ENCODE results near the gene SPRR2G.
"Not testable (repeated sequence)": the region's sequence is repeated elsewhere in the genome, so short reads cannot be mapped to it uniquely, and the experiment has no call there.

SPRR2G gene
- 0 reads per million in 9 experiments for total RNA-seq

DNA sequence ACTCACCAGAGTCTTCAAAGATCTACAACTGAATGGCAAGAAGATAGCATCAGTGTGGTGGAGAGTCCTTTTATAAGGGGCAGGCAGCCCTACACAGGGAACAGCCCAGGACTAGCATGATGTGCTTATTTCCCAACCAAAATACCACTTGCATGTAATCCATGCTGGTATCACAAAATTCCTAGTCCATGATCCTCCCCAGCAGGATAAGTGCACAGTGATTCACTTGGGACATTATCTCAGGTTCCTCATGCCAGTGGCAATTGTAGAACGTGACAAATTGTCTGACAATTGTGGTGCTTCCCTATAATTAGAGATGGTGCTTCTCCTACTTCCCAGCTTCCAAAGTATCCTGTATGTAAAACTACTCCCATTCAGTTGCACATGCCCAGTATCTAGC lies at the start of gene SPRR2G:
TSS of gene SPRR2G (minus strand) at position 45 of the 400 bp plus-strand sequence. CDS start 780 bp downstream, outside the sequence.
- Mint-ChIP-seq H3K9me3 (no peaks in the 10 kb centered on the region), H3K36me3 (ENCODE audit: insufficient read depth) (peaks cover 3% of the 10 kb centered on the region), H3K27me3 (peaks cover 34 to 42% of the 10 kb centered on the region in 2 donors), H3K4me1 (ENCODE audit: low read depth in 2 of 2) (no peaks in the 10 kb centered on the region), H3K4me3 (no peak within 1 kb of the TSS), H3K27ac (no peak within 1 kb of the TSS)
- DNase-seq (no peak), ATAC-seq (replicated peaks) (no peak)

DNA sequence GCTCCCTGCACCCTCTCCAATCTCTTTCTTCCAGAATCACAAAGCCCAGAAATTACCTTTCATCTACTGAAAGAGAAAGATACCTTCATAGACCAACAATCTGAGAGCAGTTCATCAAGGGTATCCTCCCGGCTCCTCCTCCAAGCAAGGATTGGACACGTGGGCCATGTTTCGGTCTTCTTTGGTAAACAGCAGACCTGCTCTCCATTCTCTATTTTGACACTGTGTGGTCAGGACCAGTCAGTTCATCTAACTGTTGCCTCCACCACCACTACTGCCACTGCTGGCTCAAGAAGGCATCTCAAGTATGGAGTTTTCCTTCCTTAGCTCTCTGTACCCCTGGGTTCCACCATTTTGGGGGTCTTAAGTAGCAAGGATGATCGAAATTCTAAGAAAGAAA lies 44.5 kb upstream of the SPRR2G start:
- no peak for DNase-seq
- H3K27me3 Mint-ChIP-seq: peaks cover 78 to 87% of the 10 kb centered on the region in 2 donors
- no peaks in the 10 kb centered on the region for H3K36me3 Mint-ChIP-seq (ENCODE audit: insufficient read depth)

DNA sequence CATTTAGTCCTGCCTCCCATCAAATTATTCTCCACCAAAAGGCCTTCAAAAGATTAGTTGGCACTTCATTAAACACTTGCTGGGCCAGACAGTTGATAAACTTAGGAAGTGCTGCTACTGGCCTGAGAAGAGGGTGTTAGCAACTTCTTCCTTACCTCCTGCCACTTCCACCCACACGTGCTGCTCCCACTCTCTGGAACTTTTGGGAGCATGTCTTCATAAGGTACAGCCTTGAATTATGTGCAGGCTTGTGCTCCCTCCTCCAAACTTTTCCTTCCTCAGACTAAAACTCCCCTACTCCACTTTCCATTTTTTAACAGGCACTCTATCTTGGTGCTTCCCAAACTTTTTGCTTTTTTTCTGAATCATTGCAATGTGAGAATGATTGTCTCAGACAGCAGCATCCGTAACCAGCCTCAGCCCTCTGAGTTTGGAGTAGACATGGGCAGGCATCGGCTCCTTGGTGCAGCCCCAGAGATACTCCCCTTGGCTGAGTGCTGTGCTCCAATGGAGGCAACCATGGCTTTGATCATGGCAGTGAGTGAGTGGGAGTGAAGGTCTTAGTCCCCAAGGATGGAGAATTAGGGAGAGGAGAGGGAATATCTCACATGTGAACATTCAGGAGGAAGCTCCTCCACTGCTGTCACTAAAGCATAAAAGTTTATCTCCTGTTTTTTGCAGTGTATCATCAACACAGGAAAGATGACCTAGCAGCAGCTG lies 43.8 kb upstream of the SPRR2G start:
- ATAC-seq (replicated peaks) (no peak), DNase-seq (no peak)
- H3K27ac Mint-ChIP-seq: no peak overlapping the region
- no peaks in the 10 kb centered on the region for H3K4me1 Mint-ChIP-seq (ENCODE audit: low read depth in 2 of 2)
- H3K9me3 Mint-ChIP-seq: no peaks in the 10 kb centered on the region
- no peaks in the 10 kb centered on the region for H3K36me3 Mint-ChIP-seq (ENCODE audit: insufficient read depth)
- H3K4me3 Mint-ChIP-seq: no peak overlapping the region
- peaks cover 73 to 94% of the 10 kb centered on the region in 2 donors for H3K27me3 Mint-ChIP-seq

More for the DNA sequence above, 44.5 kb upstream of the SPRR2G start:
- Mint-ChIP-seq H3K4me3 (no peak overlapping the region), H3K4me1 (ENCODE audit: low read depth in 2 of 2) (no peaks in the 10 kb centered on the region), H3K9me3 (no peaks in the 10 kb centered on the region), H3K27ac (no peak overlapping the region)
- ATAC-seq (replicated peaks): no peak

DNA sequence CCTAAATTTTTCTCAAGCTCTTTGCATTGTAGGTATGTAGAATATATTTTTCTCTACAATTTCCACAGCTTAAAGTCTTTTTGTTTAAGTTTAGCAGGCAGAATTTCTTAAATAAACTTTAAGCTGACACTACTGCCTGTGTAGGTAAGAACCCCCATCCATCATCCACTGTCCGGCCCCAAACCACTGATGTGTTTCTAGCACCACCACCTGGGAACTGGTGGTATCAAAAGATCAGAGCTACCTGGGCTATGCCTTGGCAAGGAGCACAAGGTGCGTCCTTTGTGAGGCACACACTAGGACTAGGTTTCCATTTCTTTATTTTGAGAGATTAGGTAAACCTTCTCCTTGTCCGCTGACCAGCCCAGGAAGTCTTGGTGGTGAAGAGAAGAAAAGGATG lies 42.0 kb upstream of the SPRR2G start:
- H3K4me3 Mint-ChIP-seq: no peak overlapping the region
- H3K27ac Mint-ChIP-seq: no peak overlapping the region
- no peaks in the 10 kb centered on the region for H3K36me3 Mint-ChIP-seq (ENCODE audit: insufficient read depth)
- no peak for ATAC-seq (replicated peaks)
- no peaks in the 10 kb centered on the region for H3K4me1 Mint-ChIP-seq (ENCODE audit: low read depth in 2 of 2)
- no peak for DNase-seq
- no peaks in the 10 kb centered on the region for H3K9me3 Mint-ChIP-seq
- peaks cover 61 to 93% of the 10 kb centered on the region in 2 donors for H3K27me3 Mint-ChIP-seq

DNA sequence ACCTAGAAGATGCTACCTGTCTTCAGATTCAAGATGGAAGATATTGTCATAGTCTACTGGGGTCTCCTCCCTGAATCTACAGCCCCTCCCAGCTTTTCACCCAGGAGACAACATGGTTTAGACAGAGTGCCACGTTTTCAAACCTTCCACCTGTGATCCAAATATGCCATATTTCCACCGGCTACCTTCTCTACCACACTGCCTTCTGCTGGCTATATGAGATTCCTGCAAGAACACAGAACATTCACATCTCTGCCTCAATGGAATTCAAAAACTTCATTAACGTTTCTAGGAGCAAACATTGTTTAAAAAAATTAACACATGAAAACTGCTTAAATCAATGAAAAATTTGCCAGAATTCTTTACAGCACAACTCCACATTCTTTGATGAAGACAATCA lies 39.7 kb upstream of the SPRR2G start:
- Mint-ChIP-seq H3K27ac (no peak overlapping the region), H3K9me3 (peaks cover 10 to 11% of the 10 kb centered on the region in 2 donors), H3K36me3 (ENCODE audit: insufficient read depth) (no peaks in the 10 kb centered on the region), H3K27me3 (peaks cover 72 to 93% of the 10 kb centered on the region in 2 donors), H3K4me1 (ENCODE audit: low read depth in 2 of 2) (no peaks in the 10 kb centered on the region), H3K4me3 (no peak overlapping the region)
- no peak for ATAC-seq (replicated peaks)
- DNase-seq: no peak

DNA sequence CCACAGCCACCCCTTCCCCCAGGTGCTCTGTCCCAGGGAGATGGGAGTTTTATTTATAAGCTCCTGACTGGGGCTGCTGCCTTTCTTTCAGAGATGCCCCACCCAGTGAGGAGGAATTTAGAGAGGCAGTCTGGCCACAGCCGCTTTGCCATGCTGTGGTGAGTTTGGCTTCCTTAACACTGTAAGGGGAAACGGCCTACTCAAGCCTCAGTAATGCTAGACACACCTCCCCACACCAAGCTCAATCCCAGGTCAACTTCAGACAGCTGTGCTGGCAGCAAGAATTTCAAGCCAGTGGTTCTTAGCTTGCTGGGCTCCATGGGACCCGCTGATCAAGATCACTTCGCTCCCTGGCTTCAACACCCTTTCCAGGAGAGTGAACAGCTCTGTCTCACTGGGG lies 37.6 kb upstream of the SPRR2G start:
- not testable (repeated sequence) for H3K36me3 Mint-ChIP-seq (ENCODE audit: insufficient read depth); H3K4me3 Mint-ChIP-seq; H3K4me1 Mint-ChIP-seq (ENCODE audit: low read depth in 2 of 2); H3K27ac Mint-ChIP-seq; ATAC-seq (replicated peaks); DNase-seq
- peaks cover 64 to 93% of the 10 kb centered on the region in 2 donors for H3K27me3 Mint-ChIP-seq
- peaks cover 10 to 14% of the 10 kb centered on the region in 2 donors for H3K9me3 Mint-ChIP-seq

DNA sequence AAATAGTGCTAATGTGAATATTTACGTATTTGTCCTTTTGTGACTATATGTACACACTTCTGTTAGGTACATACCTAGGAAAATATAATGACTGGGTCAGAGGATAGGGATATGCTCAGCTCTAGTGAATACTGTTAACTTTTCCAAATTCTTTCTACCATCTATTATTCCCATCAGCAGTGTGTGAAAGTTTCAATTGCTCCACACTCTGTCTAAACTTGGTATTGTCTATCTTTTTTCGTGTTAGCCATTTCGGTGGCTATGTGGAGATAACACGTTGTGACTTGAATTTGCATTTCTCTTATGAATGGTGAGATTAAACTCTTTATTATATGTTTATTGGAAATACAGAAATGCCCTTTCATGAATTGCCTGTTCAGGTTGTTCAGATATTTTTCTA lies 29.9 kb upstream of the SPRR2G start:
- DNase-seq: no peak
- Mint-ChIP-seq H3K27ac (no peak overlapping the region), H3K36me3 (ENCODE audit: insufficient read depth) (no peaks in the 10 kb centered on the region)

DNA sequence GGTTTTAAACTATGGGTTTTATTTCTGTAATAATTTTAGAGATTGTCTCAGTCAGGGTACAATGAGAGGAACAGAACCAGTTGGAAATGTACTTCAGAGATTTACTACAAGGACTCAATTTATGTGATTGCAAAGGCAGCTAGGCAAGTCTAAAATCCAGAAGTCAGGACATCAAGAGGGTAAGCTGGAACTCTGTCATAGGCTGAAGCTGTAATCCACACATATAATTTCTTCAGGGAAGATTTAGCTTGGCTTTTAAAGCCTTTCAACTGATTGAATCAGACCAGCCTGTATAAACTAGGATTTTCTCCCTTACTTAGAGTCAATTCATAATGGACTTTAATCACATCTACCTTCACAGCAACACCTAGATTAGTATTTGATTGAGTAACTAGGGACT lies 28.2 kb upstream of the SPRR2G start:
- H3K36me3 Mint-ChIP-seq (ENCODE audit: insufficient read depth): no peaks in the 10 kb centered on the region
- H3K27ac Mint-ChIP-seq: no peak overlapping the region
- ATAC-seq (replicated peaks) (no peak), DNase-seq (no peak)
- no peak overlapping the region for H3K4me3 Mint-ChIP-seq
- no peaks in the 10 kb centered on the region for H3K9me3 Mint-ChIP-seq
- no peaks in the 10 kb centered on the region for H3K4me1 Mint-ChIP-seq (ENCODE audit: low read depth in 2 of 2)
- H3K27me3 Mint-ChIP-seq: peaks cover 16 to 26% of the 10 kb centered on the region in 2 donors

More for the DNA sequence above, 29.9 kb upstream of the SPRR2G start:
- H3K27me3 Mint-ChIP-seq: peaks cover 31 to 36% of the 10 kb centered on the region in 2 donors
- H3K4me1 Mint-ChIP-seq (ENCODE audit: low read depth in 2 of 2): no peaks in the 10 kb centered on the region
- ATAC-seq (replicated peaks): no peak
- H3K9me3 Mint-ChIP-seq: peaks cover 2 to 5% of the 10 kb centered on the region in 2 donors
- no peak overlapping the region for H3K4me3 Mint-ChIP-seq

DNA sequence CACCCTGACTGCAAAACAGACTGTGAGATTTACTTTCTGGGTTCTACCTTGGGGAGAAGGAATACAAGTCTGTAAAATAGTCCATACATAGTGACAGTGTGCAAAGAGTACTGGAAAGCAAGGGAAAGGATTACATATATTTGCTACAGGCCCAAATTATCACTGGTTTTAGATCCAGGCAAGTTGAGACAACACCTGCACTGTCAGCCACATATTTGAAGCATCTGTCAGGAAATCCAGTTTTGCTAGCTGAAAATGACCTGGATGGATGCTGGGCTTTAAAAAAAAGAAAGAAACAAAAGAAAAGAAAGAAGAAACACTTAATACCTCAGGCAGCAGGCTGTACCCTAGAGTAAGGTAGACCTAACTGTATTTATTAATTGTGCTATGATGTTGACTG lies 23.9 kb upstream of the SPRR2G start:
- no peaks in the 10 kb centered on the region for H3K9me3 Mint-ChIP-seq
- no peaks in the 10 kb centered on the region for H3K36me3 Mint-ChIP-seq (ENCODE audit: insufficient read depth)
- no peaks in the 10 kb centered on the region for H3K4me1 Mint-ChIP-seq (ENCODE audit: low read depth in 2 of 2)

DNA sequence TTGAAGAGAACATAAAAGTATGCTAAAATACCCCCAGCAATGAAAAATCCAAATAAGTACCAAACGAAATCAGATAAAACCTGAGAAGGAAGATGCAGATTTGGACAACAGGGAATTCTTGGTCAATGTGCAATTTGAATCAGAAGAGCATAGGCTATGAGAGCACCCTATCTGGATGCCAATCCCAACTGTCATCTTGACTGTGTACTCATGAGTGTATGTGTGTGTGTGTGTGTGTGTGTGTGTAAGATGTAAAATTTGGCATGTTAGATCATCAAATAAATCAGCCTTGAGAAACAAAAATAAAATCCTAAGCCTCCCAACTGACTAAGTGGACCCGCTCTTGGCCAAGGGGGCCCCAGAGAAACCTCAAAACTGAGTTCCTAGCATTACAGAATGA lies 18.0 kb upstream of the SPRR2G start:
- H3K27me3 Mint-ChIP-seq: peaks cover 44 to 70% of the 10 kb centered on the region in 2 donors
- H3K4me3 Mint-ChIP-seq: no peak overlapping the region
- H3K9me3 Mint-ChIP-seq: no peaks in the 10 kb centered on the region
- ATAC-seq (replicated peaks): no peak
- H3K36me3 Mint-ChIP-seq (ENCODE audit: insufficient read depth): no peaks in the 10 kb centered on the region
- no peak overlapping the region for H3K27ac Mint-ChIP-seq
- H3K4me1 Mint-ChIP-seq (ENCODE audit: low read depth in 2 of 2): no peaks in the 10 kb centered on the region
- DNase-seq: no peak

More for the DNA sequence above, 23.9 kb upstream of the SPRR2G start:
- DNase-seq: no peak
- ATAC-seq (replicated peaks): no peak
- H3K27me3 Mint-ChIP-seq: peaks cover 26 to 37% of the 10 kb centered on the region in 2 donors
- no peak overlapping the region for H3K27ac Mint-ChIP-seq
- no peak overlapping the region for H3K4me3 Mint-ChIP-seq

DNA sequence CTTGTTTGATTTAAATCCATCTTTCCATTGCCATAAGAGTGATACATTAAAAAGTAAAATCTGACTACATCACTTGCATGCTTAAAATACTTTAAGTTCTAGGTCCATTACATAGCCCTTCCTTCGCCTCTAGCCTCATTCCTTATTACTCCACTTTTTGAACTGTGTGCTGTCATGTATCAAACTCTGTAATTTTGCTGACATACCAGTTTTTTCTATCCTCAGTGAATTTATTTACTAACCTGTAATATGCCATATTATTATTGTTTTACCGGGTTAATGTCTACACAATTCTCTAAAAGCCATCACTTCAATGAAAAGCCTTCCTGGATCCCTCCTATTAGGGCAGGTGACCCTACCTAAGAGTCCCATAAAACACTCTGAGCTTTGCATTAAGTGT lies 4.9 kb upstream of the SPRR2G start:
- H3K4me1 Mint-ChIP-seq (ENCODE audit: low read depth in 2 of 2): no peaks in the 10 kb centered on the region
- peaks cover 29 to 41% of the 10 kb centered on the region in 2 donors for H3K27me3 Mint-ChIP-seq
- no peak overlapping the region for H3K4me3 Mint-ChIP-seq

DNA sequence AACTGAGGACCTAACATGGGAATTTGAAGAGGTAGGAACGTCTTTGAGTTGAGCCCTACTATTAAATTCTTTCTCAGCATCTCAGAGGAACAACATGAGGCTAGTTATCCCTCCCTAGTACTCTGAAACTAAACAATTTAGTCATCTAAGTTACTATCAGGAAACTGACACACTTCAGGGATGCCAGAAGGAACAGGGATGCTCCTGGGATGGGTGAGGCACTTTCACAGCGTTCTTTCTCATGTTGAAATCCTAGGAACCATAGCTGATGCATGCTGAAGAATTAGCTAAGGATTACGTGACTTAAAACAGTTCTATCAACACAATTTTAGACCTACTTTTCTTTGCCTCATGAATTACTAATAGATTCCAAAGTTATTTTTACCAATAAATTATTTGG lies 1.8 kb upstream of the SPRR2G start:
- Mint-ChIP-seq H3K4me3 (no peak overlapping the region), H3K4me1 (ENCODE audit: low read depth in 2 of 2) (no peaks in the 10 kb centered on the region), H3K27me3 (peaks cover 34 to 40% of the 10 kb centered on the region in 2 donors), H3K27ac (no peak overlapping the region), H3K36me3 (ENCODE audit: insufficient read depth) (peaks cover 3% of the 10 kb centered on the region), H3K9me3 (no peaks in the 10 kb centered on the region)
- ATAC-seq (replicated peaks) (no peak), DNase-seq (no peak)

More for the DNA sequence above, 4.9 kb upstream of the SPRR2G start:
- ATAC-seq (replicated peaks) (no peak), DNase-seq (no peak)
- Mint-ChIP-seq H3K36me3 (ENCODE audit: insufficient read depth) (no peaks in the 10 kb centered on the region), H3K27ac (no peak overlapping the region), H3K9me3 (peaks cover 6 to 8% of the 10 kb centered on the region in 2 donors)

DNA sequence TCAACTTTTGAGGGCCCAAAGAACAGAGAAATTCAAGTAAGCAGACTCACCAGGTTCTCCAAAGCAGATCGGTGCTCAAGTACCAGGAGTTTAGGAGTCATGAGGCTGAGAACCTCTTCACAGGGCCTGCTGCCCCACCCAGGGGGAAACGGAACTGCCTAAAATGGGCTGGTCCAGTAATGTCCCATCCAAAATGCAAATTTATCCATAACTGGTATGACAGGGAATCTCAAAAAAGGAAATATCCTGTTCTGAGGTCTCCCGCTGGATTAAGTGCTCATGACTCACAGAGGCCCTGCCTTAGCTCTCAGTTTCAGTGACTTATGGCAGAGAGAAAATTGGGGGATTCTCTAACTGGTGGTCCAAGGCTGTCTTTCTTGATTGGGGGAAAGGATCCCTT lies 9.3 kb downstream of the SPRR2G start:
- no peak for ATAC-seq (replicated peaks)
- Mint-ChIP-seq H3K9me3 (no peaks in the 10 kb centered on the region), H3K27ac (no peak overlapping the region), H3K4me1 (ENCODE audit: low read depth in 2 of 2) (no peaks in the 10 kb centered on the region), H3K27me3 (peaks cover 39 to 55% of the 10 kb centered on the region in 2 donors), H3K4me3 (no peak overlapping the region), H3K36me3 (ENCODE audit: insufficient read depth) (no peaks in the 10 kb centered on the region)
- DNase-seq: no peak

DNA sequence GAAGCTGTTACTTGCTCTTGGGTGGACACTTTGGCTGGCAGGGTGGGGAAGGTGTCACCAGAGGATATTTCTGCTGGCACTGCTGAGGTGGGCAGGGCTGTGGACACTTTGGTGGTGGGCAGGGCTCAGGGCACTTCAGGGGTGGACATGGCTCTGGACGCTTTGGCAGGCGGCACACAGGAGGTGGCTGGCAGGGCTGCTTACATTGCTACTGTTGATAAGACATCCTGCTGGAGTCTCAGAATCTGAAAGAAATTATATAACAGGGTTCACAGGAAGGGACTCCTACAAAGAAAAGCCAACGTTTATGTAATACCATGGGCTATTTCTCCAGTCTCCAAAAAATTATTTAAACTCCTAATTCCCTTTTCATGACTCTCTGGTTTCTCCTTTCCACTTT lies 10.2 kb downstream of the SPRR2G start:
- no peak for DNase-seq
- Mint-ChIP-seq H3K4me1 (ENCODE audit: low read depth in 2 of 2) (no peaks in the 10 kb centered on the region), H3K27ac (no peak overlapping the region), H3K4me3 (no peak overlapping the region), H3K27me3 (peaks cover 40 to 55% of the 10 kb centered on the region in 2 donors), H3K9me3 (no peaks in the 10 kb centered on the region), H3K36me3 (ENCODE audit: insufficient read depth) (no peaks in the 10 kb centered on the region)
- ATAC-seq (replicated peaks): no peak

Data from effector memory CD8-positive, alpha-beta T cell (primary cell).